HepG2 (cell line): ENCODE measurements around the gene ZMYND8. TPM values are rescaled to one million over a fixed set of nuclear protein-coding genes. Genes with fewer than 3 reads are reported as not detected.
A peak's percentile ranks its signal among the peaks of the same experiment; 100 is the strongest.

ENCODE experiments used
- GPN1 ChIP-seq: sonication (generic); formaldehyde crosslinking; IDR thresholded peaks from 2 replicates; pipeline ENCODE4 v1.5.1; 2020; ENCODE audit warnings: missing genetic modification reagents, borderline replicate concordance
- GZF1 ChIP-seq: sonication (generic); formaldehyde crosslinking; IDR thresholded peaks from 2 replicates; pipeline ENCODE4 v1.5.1; 2020; ENCODE audit warnings: mild to moderate bottlenecking, missing genetic modification reagents
- NFYC ChIP-seq: IDR thresholded peaks from 2 replicates; pipeline ENCODE4 v1.6.1; 2016; ENCODE audit warnings: missing genetic modification reagents, missing compliant biosample characterization
- REXO4 ChIP-seq: sonication (generic); formaldehyde crosslinking; IDR thresholded peaks from 2 replicates; pipeline ENCODE4 v1.8.0; 2022; ENCODE audit warnings: missing genetic modification reagents, mild to moderate bottlenecking, borderline replicate concordance
- TEAD2 ChIP-seq: sonication (generic); formaldehyde crosslinking; IDR thresholded peaks from 2 replicates; pipeline ENCODE4 v1.9.0; 2021; ENCODE audit warnings: missing genetic modification reagents
- TMF1 ChIP-seq: sonication (generic); formaldehyde crosslinking; IDR thresholded peaks from 2 replicates; pipeline ENCODE4 v1.8.1; 2022; ENCODE audit warnings: low read depth, missing genetic modification reagents
- ZFP41 ChIP-seq: sonication (generic); formaldehyde crosslinking; IDR thresholded peaks from 2 replicates; pipeline ENCODE4 v1.4.0; 2020; ENCODE audit warnings: mild to moderate bottlenecking, missing genetic modification reagents, borderline replicate concordance
- ZNF34 ChIP-seq: sonication (generic); formaldehyde crosslinking; IDR thresholded peaks from 2 replicates; pipeline ENCODE4 v1.4.0; 2020; ENCODE audit warnings: mild to moderate bottlenecking, missing genetic modification reagents, borderline replicate concordance
- ZNF558 ChIP-seq: sonication (generic); formaldehyde crosslinking; IDR thresholded peaks from 2 replicates; pipeline ENCODE4 v1.9.0; 2022; ENCODE audit warnings: mild to moderate bottlenecking, missing genetic modification reagents, borderline replicate concordance
- ZNF644 ChIP-seq: IDR thresholded peaks from 2 replicates; pipeline ENCODE4 v1.6.1; 2016; ENCODE audit warnings: low read depth
- ZNF7 ChIP-seq: IDR thresholded peaks from 2 replicates; pipeline ENCODE4 v1.6.1; 2016; ENCODE audit warnings: missing biosample characterization, missing genetic modification reagents
- ZSCAN9 ChIP-seq: IDR thresholded peaks from 2 replicates; pipeline ENCODE4 v1.6.1; 2016; ENCODE audit warnings: borderline replicate concordance
- polyA plus RNA-seq, 8 experiments: library from polyadenylated mRNA; depleted of rRNA in 3 of 8; stranded (reverse) in 7 of 8; unstranded in 1 of 8; fragments of >200 nt; fragmentation: Illumina TruSeq in 4 of 8; extraction: Trizol in 4 of 8; gene quantifications; 2 replicates each; pipeline versions ENCODE4 v1.2.1 to v1.2.3, GENCODE V29; 2011 to 2016; ENCODE audit warnings: low read depth in 4 of 8, missing spikeins in 1 of 8, mixed read lengths in 1 of 8; ENCODE audit not compliant: insufficient read depth in 1 of 8
- total RNA-seq, 5 experiments: library from RNA; depleted of rRNA; stranded (reverse); fragments of >200 nt; fragmentation: Illumina TruSeq; extraction: Trizol; gene quantifications; 2 replicates each; pipeline ENCODE4 v1.2.3, GENCODE V29; 2016; ENCODE audit warnings: low read depth in 1 of 5
- TF ChIP-seq, protein P1 (sequence below): sonication (generic); formaldehyde crosslinking; IDR thresholded peaks from 2 replicates; pipeline ENCODE4 v1.5.0; 2020; ENCODE audit warnings: mild to moderate bottlenecking, missing genetic modification reagents
- TF ChIP-seq, protein P2 (sequence below): IDR thresholded peaks from 2 replicates; pipeline ENCODE4 v1.6.1; 2016
- TF ChIP-seq, protein P3 (sequence below): sonication (generic); formaldehyde crosslinking; conservative IDR thresholded peaks from 2 replicates; pipeline ENCODE4 v1.4.0; 2020; ENCODE audit warnings: missing genetic modification reagents
- TF ChIP-seq, protein P4 (sequence below): sonication (generic); formaldehyde crosslinking; conservative IDR thresholded peaks from 2 replicates; pipeline ENCODE4 v1.5.0; 2020; ENCODE audit warnings: missing genetic modification reagents
- TF ChIP-seq, protein P5 (sequence below): sonication (generic); formaldehyde crosslinking; IDR thresholded peaks from 2 replicates; pipeline ENCODE4 v1.4.0; 2020; ENCODE audit warnings: mild to moderate bottlenecking, missing genetic modification reagents
- TF ChIP-seq, protein P6 (sequence below): sonication (generic); formaldehyde crosslinking; IDR thresholded peaks from 2 replicates; pipeline ENCODE4 v1.5.1; 2020; ENCODE audit warnings: missing genetic modification reagents, mild to moderate bottlenecking, borderline replicate concordance
- TF ChIP-seq, protein P7 (sequence below): sonication (generic); formaldehyde crosslinking; IDR thresholded peaks from 2 replicates; pipeline ENCODE4 v1.5.0; 2020; ENCODE audit warnings: missing genetic modification reagents

The ZMYND8 gene
- total and polyA plus RNA-seq, 2 of the 13 experiments (the other 11 are each of a cell fraction or from before 2014, with no cell fraction given): 53.9 to 84.7 TPM

DNA sequence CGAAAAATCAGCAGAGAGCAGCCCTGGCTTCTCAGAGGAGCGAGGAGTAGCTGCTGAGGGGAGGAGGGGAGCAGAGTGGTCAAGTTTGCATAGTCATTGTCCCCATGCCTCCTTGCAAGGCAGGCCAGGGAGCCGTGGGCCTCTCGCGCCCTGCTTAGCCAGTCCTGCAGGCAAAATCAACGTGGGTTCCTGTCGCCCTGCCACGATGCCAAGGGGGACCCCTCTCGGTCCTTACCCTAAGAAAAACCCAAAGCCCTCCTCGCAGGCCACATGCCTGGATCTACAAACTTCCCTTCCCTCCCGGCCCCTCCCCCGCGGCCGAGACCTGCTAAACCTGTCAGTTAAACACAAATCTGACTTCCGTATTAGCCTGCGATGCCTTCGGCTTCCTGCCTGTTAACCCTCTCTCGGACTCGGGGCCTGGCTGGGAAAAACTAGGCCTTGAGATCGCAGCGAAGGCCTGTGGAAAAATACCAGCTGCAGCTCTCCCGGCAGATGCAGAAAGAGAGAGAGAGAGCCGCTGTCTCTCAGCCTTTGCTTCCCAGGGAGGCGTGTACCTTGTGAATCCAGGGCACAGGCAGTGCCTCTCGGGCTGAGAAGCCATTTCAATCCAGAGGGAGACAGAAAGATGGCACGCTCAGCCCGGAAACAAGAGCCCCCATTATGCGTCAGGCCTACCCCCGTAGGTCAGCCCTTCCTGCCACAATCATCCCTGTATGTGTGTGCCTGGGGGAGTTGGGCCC, 968 bp upstream of the ZMYND8 start (continued):
- TF ChIP-seq, protein P1, sequence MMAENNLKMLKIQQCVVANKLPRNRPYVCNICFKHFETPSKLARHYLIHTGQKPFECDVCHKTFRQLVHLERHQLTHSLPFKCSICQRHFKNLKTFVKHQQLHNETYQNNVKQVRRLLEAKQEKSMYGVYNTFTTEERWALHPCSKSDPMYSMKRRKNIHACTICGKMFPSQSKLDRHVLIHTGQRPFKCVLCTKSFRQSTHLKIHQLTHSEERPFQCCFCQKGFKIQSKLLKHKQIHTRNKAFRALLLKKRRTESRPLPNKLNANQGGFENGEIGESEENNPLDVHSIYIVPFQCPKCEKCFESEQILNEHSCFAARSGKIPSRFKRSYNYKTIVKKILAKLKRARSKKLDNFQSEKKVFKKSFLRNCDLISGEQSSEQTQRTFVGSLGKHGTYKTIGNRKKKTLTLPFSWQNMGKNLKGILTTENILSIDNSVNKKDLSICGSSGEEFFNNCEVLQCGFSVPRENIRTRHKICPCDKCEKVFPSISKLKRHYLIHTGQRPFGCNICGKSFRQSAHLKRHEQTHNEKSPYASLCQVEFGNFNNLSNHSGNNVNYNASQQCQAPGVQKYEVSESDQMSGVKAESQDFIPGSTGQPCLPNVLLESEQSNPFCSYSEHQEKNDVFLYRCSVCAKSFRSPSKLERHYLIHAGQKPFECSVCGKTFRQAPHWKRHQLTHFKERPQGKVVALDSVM (CRISPR knock-in tag): peak; percentile 90
- TF ChIP-seq, protein P2, sequence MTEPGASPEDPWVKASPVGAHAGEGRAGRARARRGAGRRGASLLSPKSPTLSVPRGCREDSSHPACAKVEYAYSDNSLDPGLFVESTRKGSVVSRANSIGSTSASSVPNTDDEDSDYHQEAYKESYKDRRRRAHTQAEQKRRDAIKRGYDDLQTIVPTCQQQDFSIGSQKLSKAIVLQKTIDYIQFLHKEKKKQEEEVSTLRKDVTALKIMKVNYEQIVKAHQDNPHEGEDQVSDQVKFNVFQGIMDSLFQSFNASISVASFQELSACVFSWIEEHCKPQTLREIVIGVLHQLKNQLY (CRISPR knock-in tag): peak; percentile 90
- TF ChIP-seq ZNF7 (CRISPR knock-in tag): peak; percentile 45; the same call in 1 of the 2 replicates
- peak; percentile 92; the same call in 1 of the 2 replicates for TF ChIP-seq ZNF34 (CRISPR knock-in tag)
- TF ChIP-seq, protein P3, sequence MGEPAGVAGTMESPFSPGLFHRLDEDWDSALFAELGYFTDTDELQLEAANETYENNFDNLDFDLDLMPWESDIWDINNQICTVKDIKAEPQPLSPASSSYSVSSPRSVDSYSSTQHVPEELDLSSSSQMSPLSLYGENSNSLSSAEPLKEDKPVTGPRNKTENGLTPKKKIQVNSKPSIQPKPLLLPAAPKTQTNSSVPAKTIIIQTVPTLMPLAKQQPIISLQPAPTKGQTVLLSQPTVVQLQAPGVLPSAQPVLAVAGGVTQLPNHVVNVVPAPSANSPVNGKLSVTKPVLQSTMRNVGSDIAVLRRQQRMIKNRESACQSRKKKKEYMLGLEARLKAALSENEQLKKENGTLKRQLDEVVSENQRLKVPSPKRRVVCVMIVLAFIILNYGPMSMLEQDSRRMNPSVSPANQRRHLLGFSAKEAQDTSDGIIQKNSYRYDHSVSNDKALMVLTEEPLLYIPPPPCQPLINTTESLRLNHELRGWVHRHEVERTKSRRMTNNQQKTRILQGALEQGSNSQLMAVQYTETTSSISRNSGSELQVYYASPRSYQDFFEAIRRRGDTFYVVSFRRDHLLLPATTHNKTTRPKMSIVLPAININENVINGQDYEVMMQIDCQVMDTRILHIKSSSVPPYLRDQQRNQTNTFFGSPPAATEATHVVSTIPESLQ (CRISPR knock-in tag): peak; percentile 95; the same call in 1 of the 2 replicates
- TF ChIP-seq GZF1 (CRISPR knock-in tag): peak; percentile 91
- peak; percentile 37 for TF ChIP-seq ZNF644 (CRISPR knock-in tag)
- TF ChIP-seq TEAD2 (CRISPR knock-in tag): peak; percentile 94
- TF ChIP-seq, protein P4, sequence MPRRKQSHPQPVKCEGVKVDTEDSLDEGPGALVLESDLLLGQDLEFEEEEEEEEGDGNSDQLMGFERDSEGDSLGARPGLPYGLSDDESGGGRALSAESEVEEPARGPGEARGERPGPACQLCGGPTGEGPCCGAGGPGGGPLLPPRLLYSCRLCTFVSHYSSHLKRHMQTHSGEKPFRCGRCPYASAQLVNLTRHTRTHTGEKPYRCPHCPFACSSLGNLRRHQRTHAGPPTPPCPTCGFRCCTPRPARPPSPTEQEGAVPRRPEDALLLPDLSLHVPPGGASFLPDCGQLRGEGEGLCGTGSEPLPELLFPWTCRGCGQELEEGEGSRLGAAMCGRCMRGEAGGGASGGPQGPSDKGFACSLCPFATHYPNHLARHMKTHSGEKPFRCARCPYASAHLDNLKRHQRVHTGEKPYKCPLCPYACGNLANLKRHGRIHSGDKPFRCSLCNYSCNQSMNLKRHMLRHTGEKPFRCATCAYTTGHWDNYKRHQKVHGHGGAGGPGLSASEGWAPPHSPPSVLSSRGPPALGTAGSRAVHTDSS (CRISPR knock-in tag): peak; percentile 74; the same call in 1 of the 2 replicates
- peak; percentile 88; the same call in 1 of the 2 replicates for TF ChIP-seq TMF1 (CRISPR knock-in tag)
- TF ChIP-seq, protein P5, sequence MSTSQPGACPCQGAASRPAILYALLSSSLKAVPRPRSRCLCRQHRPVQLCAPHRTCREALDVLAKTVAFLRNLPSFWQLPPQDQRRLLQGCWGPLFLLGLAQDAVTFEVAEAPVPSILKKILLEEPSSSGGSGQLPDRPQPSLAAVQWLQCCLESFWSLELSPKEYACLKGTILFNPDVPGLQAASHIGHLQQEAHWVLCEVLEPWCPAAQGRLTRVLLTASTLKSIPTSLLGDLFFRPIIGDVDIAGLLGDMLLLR (CRISPR knock-in tag): peak; percentile 84; the same call in 1 of the 2 replicates
- no peak for TF ChIP-seq REXO4 (CRISPR knock-in tag)
- TF ChIP-seq ZSCAN9: peak; percentile 95; the same call in 1 of the 2 replicates
- TF ChIP-seq, protein P6, sequence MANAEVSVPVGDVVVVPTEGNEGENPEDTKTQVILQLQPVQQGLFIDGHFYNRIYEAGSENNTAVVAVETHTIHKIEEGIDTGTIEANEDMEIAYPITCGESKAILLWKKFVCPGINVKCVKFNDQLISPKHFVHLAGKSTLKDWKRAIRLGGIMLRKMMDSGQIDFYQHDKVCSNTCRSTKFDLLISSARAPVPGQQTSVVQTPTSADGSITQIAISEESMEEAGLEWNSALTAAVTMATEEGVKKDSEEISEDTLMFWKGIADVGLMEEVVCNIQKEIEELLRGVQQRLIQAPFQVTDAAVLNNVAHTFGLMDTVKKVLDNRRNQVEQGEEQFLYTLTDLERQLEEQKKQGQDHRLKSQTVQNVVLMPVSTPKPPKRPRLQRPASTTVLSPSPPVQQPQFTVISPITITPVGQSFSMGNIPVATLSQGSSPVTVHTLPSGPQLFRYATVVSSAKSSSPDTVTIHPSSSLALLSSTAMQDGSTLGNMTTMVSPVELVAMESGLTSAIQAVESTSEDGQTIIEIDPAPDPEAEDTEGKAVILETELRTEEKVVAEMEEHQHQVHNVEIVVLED (CRISPR knock-in tag): peak; percentile 69; the same call in 1 of the 2 replicates
- peak; percentile 73 for TF ChIP-seq NFYC (CRISPR knock-in tag)
- TF ChIP-seq ZFP41 (CRISPR knock-in tag): peak; percentile 60; the same call in 1 of the 2 replicates
- TF ChIP-seq, protein P7, sequence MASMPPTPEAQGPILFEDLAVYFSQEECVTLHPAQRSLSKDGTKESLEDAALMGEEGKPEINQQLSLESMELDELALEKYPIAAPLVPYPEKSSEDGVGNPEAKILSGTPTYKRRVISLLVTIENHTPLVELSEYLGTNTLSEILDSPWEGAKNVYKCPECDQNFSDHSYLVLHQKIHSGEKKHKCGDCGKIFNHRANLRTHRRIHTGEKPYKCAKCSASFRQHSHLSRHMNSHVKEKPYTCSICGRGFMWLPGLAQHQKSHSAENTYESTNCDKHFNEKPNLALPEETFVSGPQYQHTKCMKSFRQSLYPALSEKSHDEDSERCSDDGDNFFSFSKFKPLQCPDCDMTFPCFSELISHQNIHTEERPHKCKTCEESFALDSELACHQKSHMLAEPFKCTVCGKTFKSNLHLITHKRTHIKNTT (CRISPR knock-in tag): 0 out of 2 replicates have a peak, but pooled peaks have one; percentile 30
- peak; percentile 56; the same call in 1 of the 2 replicates for TF ChIP-seq ZNF558 (CRISPR knock-in tag)
- no peak for TF ChIP-seq GPN1
